Activated CD8-positive, alpha-beta memory T cell treated with anti-CD3 and anti-CD28 coated beads for 48 hours (primary cell): ENCODE results near the gene TCTN1.
"Not testable (repeated sequence)": the region's sequence is repeated elsewhere in the genome, so short reads cannot be mapped to it uniquely, and the experiment has no call there.

Experiments used
- DNase-seq, 3 experiments: peaks; one replicate each; pipeline ENCODE4 v3.0.0-alpha.2; 2020; ENCODE audit warnings: low read depth in 2 of 3, low spot score in 2 of 3

Gene TCTN1

GRCh38 chr12:110638796-110639195, 24.9 kb downstream of the TCTN1 start:
- no peak for DNase-seq

- DNase-seq: no peak
Measured at GRCh38 chr12:110639336-110640141, 25.6 kb downstream of the TCTN1 start.

- DNase-seq: no peak
Measured at GRCh38 chr12:110640275-110641025, 26.5 kb downstream of the TCTN1 start.

GRCh38 chr12:110641521-110641920, 27.6 kb downstream of the TCTN1 start:
- no peak for DNase-seq

- no peak for DNase-seq
Measured at GRCh38 chr12:110647631-110648040, 33.7 kb downstream of the TCTN1 start.

- DNase-seq: no peak
Measured at GRCh38 chr12:110649341-110649847, 35.5 kb downstream of the TCTN1 start.

- DNase-seq: not testable (repeated sequence)
Measured at GRCh38 chr12:110654238-110654637, 40.3 kb downstream of the TCTN1 start.

- DNase-seq: no peak
Measured at GRCh38 chr12:110656071-110656655, 42.2 kb downstream of the TCTN1 start.

GRCh38 chr12:110657747-110658146, 43.8 kb downstream of the TCTN1 start:
- no peak for DNase-seq

- DNase-seq: no peak
Measured at GRCh38 chr12:110658242-110658641, 44.3 kb downstream of the TCTN1 start.

GRCh38 chr12:110658878-110659277, 44.9 kb downstream of the TCTN1 start:
- no peak for DNase-seq

GRCh38 chr12:110661337-110661972, 47.5 kb downstream of the TCTN1 start:
- peak; percentile 53 to 79 (median 62) for DNase-seq

- DNase-seq: no peak
Measured at GRCh38 chr12:110666892-110667291, 53.0 kb downstream of the TCTN1 start.

- DNase-seq: no peak
Measured at GRCh38 chr12:110667671-110668070, 53.7 kb downstream of the TCTN1 start.

GRCh38 chr12:110668480-110669192, 54.7 kb downstream of the TCTN1 start:
- no peak for DNase-seq

- DNase-seq: no peak
Measured at GRCh38 chr12:110669193-110669502, 55.2 kb downstream of the TCTN1 start.

- no peak for DNase-seq
Measured at GRCh38 chr12:110670161-110670701, 56.3 kb downstream of the TCTN1 start.

- no peak for DNase-seq
Measured at GRCh38 chr12:110676171-110676570, 62.2 kb downstream of the TCTN1 start.

GRCh38 chr12:110677206-110677911, 63.4 kb downstream of the TCTN1 start:
- DNase-seq: no peak

- DNase-seq: no peak
Measured at GRCh38 chr12:110677982-110678381, 64.1 kb downstream of the TCTN1 start.
